ENCODE measurements around the gene LTB. TPM values are rescaled to one million over a fixed set of nuclear protein-coding genes. Genes with fewer than 3 reads are reported as not detected.

LTB gene
- total and polyA plus RNA-seq, 2 of the 13 experiments (the other 11 are each of a cell fraction or from before 2014, with no cell fraction given): 0.09 to 0.22 TPM

GRCh38 chr6:31534521-31535040 is 47.6 kb downstream of the LTB start (continued):
- TF ChIP-seq ZNF550 (CRISPR knock-in tag; IDR thresholded peaks at IDR 0.05; ENCODE audit: borderline replicate concordance): no peak
- TF ChIP-seq ZNF841 (CRISPR knock-in tag; IDR thresholded peaks at IDR 0.05; ENCODE audit: borderline replicate concordance): no peak
- no peak for TF ChIP-seq ZNF282 (IDR thresholded peaks at IDR 0.05; ENCODE audit: partially characterized antibody)
- TF ChIP-seq ZNF879 (CRISPR knock-in tag; IDR thresholded peaks at IDR 0.05): no peak
- TF ChIP-seq POLR2A (IDR thresholded peaks at IDR 0.05; ENCODE audit: insufficient read depth in 1 of 2, low read depth in 2 of 2, low read length in 2 of 2): peak in 1 of 2 experiments; percentile 42; a peak in 2 of 4 replicates
- TF ChIP-seq TFDP2 (CRISPR knock-in tag; IDR thresholded peaks at IDR 0.05): no peak
- TF ChIP-seq MTF1 (CRISPR knock-in tag; IDR thresholded peaks at IDR 0.05): no peak
- TF ChIP-seq ATM (IDR thresholded peaks at IDR 0.05; ENCODE audit: borderline replicate concordance): no peak
- no peak for TF ChIP-seq ARHGAP35 (CRISPR knock-in tag; IDR thresholded peaks at IDR 0.05; ENCODE audit: borderline replicate concordance)
- TF ChIP-seq ZBTB1 (CRISPR knock-in tag; IDR thresholded peaks at IDR 0.05; ENCODE audit: borderline replicate concordance): no peak
- TF ChIP-seq ZMYM4 (CRISPR knock-in tag; IDR thresholded peaks at IDR 0.05): no peak
- no peak for TF ChIP-seq ZNF597 (CRISPR knock-in tag; IDR thresholded peaks at IDR 0.05)
- TF ChIP-seq PREB (CRISPR knock-in tag; IDR thresholded peaks at IDR 0.05): no peak
- no peak for TF ChIP-seq ZNF615 (CRISPR knock-in tag; IDR thresholded peaks at IDR 0.05; ENCODE audit: borderline replicate concordance)
- TF ChIP-seq ATAD3A (CRISPR knock-in tag; IDR thresholded peaks at IDR 0.05): no peak
- peak; percentile 72; the same call in 1 of the 2 replicates for TF ChIP-seq POLR2AphosphoS2 (IDR thresholded peaks at IDR 0.05; ENCODE audit: low read depth, low read length)
- no peak for TF ChIP-seq SATB2 (CRISPR knock-in tag; IDR thresholded peaks at IDR 0.05)
- 0 out of 2 replicates have a peak, but pooled peaks have one; percentile 51 for TF ChIP-seq FIP1L1 (IDR thresholded peaks at IDR 0.05; ENCODE audit: borderline replicate concordance, insufficient read depth, low read depth, low read length)
- no peak for TF ChIP-seq SOX13 (IDR thresholded peaks at IDR 0.05)
- TF ChIP-seq SOX13 (CRISPR knock-in tag; conservative IDR thresholded peaks at IDR 0.05 in 1 of 2, IDR thresholded peaks at IDR 0.05 in 1 of 2): no peak
- TF ChIP-seq SOX6 (IDR thresholded peaks at IDR 0.05): no peak
- TF ChIP-seq SOX6 (CRISPR knock-in tag; IDR thresholded peaks at IDR 0.05): no peak
- TF ChIP-seq SP140L (CRISPR knock-in tag; IDR thresholded peaks at IDR 0.05; ENCODE audit: borderline replicate concordance): no peak
- TF ChIP-seq ZNF660 (CRISPR knock-in tag; IDR thresholded peaks at IDR 0.05; ENCODE audit: borderline replicate concordance, low read depth): no peak
- TF ChIP-seq ZNF766 (CRISPR knock-in tag; IDR thresholded peaks at IDR 0.05; ENCODE audit: borderline replicate concordance): no peak
- TF ChIP-seq TCF7 (IDR thresholded peaks at IDR 0.05; ENCODE audit: low read depth): no peak
